Mucosa of descending colon (tissue), 3 donors: ENCODE results near the gene THG1L. TPM values are rescaled to one million over a fixed set of nuclear protein-coding genes. Genes with fewer than 3 reads are reported as not detected.
"Not testable (repeated sequence)": the region's sequence is repeated elsewhere in the genome, so short reads cannot be mapped to it uniquely, and the experiment has no call there.

Source experiments
- ATAC-seq: fragments of 200-7000 bp; cut with Tn5 transposase; one replicate; pipeline ENCODE4 v1.9.1; 2020; ENCODE audit warnings: mild to moderate bottlenecking, moderate library complexity
- DNase-seq, 3 donors: peaks; one replicate each; pipeline ENCODE4 v3.0.0-alpha.2; 2020
- H3K36me3 ChIP-seq: fragments of 200-600 bp; one replicate; pipeline ENCODE4 v1.8.0; 2021; ENCODE audit warnings: low read depth, mild to moderate bottlenecking
- H3K4me1 ChIP-seq: fragments of 200-600 bp; one replicate; pipeline ENCODE4 v1.8.0; 2021; ENCODE audit warnings: low read depth, mild to moderate bottlenecking
- H3K4me3 ChIP-seq: fragments of 200-600 bp; one replicate; pipeline ENCODE4 v1.8.0; 2021; ENCODE audit warnings: mild to moderate bottlenecking
- H3K9me3 ChIP-seq: fragments of 200-600 bp; one replicate; pipeline ENCODE4 v1.8.0; 2021; ENCODE audit warnings: mild to moderate bottlenecking
- intact Hi-C, 2 donors: fragments of 100-400 bp; cut with DNase I in 1 of 2; cut with micrococcal nuclease in 1 of 2; formaldehyde crosslinking; loops; one replicate each; pipeline versions ENCODE4 v1.11.0 to v1.11.1; 2022; cut with DNase I, micrococcal nuclease
- long read RNA-seq, 2 donors: library from polyadenylated mRNA; unstranded; transcript quantifications; one replicate each; pipeline ENCODE4 v2.0.0, GENCODE V29; 2019 to 2021
- total RNA-seq, 3 donors: library from RNA; stranded (reverse); fragmentation: NEBNext Ultra II Directional in 2 of 3; extraction: Animal tissue kit (Norgen Biotek cat#: 25700) in 2 of 3; gene quantifications; one replicate each; pipeline versions ENCODE4 v1.2.1 to v1.2.4, GENCODE V29; 2021 to 2023
- TF ChIP-seq, protein P1 (sequence below): fragments of 200-600 bp; IDR thresholded peaks from one replicate; pipeline ENCODE4 v1.8.0; 2022; ENCODE audit warnings: antibody characterized with exemption, mild to moderate bottlenecking
- donor health status: DM: no; HTN: no; CAD: no; lungs with moderate emphysema.
- donor health status: DM: no; HTN: no; CAD: no.
- donor health status: DM: no; HTN: yes; CAD: no.

Gene THG1L
- total RNA-seq = 10 to 100 TPM; 14.0 to 22.0 (median 14.5) TPM
- long read RNA-seq, donor 1, transcript THG1L-201 (6 exons, 3,107 nt) = major isoform, 27 of 30 reads
- long read RNA-seq, donor 1, partial matches to known transcripts = 0 of 30 reads
- long read RNA-seq, donor 1, other reads (novel, unspliced or antisense) = 3 of 30 reads
- long read RNA-seq, donor 2, transcript THG1L-201 (6 exons, 3,107 nt) = major isoform, 20 of 21 reads
- long read RNA-seq, donor 2, partial matches to known transcripts = 0 of 21 reads
- long read RNA-seq, donor 2, other reads (novel, unspliced or antisense) = 1 of 21 reads

- no peaks in the 10 kb centered on the region for H3K9me3 ChIP-seq
- no peaks in the 10 kb centered on the region for H3K36me3 ChIP-seq
- ATAC-seq (peak; percentile 98), DNase-seq (peak; percentile 99 to 100 (median 99))
- H3K4me3 ChIP-seq = peak within 1 kb of the TSS; percentile 50
- H3K4me1 ChIP-seq = peaks cover 9% of the 10 kb centered on the region
- intact Hi-C loops = no loop called here
- TF ChIP-seq, protein P1, sequence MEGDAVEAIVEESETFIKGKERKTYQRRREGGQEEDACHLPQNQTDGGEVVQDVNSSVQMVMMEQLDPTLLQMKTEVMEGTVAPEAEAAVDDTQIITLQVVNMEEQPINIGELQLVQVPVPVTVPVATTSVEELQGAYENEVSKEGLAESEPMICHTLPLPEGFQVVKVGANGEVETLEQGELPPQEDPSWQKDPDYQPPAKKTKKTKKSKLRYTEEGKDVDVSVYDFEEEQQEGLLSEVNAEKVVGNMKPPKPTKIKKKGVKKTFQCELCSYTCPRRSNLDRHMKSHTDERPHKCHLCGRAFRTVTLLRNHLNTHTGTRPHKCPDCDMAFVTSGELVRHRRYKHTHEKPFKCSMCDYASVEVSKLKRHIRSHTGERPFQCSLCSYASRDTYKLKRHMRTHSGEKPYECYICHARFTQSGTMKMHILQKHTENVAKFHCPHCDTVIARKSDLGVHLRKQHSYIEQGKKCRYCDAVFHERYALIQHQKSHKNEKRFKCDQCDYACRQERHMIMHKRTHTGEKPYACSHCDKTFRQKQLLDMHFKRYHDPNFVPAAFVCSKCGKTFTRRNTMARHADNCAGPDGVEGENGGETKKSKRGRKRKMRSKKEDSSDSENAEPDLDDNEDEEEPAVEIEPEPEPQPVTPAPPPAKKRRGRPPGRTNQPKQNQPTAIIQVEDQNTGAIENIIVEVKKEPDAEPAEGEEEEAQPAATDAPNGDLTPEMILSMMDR = no peak
These were observed at the start of gene THG1L for GRCh38 chr5:157731272-157732129. Gene THG1L, plus strand, starts transcription at chr5:157731420. Its CDS starts 21 bp downstream, at chr5:157731441.

DNA sequence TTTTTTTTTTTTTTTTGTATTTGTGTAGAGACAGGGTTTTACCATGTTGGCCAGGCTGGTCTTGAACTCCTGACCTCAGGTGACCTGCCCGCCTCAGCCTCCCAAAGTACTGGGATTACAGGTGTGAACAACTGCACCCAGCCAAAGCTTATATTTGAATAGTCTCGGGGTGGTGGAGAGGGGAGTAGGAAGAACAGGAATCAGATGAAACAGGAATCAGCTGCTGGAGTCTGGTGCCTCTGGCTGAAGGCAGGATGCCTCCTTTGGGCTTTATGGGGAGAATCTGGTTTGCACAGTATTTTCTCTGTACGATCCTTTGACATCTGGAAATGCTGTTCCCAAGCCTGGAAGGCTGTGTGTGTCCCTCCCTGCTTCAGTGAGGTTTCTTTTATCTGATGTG, 49.0 kb upstream of the THG1L start:
- DNase-seq = no peak
- TF ChIP-seq, protein P1 = no peak
- Histone ChIP-seq H3K4me3 (no peak overlapping the region), H3K9me3 (no peaks in the 10 kb centered on the region), H3K4me1 (no peaks in the 10 kb centered on the region), H3K36me3 (no peaks in the 10 kb centered on the region)
- intact Hi-C loops = no loop called here
- no peak for ATAC-seq

DNA sequence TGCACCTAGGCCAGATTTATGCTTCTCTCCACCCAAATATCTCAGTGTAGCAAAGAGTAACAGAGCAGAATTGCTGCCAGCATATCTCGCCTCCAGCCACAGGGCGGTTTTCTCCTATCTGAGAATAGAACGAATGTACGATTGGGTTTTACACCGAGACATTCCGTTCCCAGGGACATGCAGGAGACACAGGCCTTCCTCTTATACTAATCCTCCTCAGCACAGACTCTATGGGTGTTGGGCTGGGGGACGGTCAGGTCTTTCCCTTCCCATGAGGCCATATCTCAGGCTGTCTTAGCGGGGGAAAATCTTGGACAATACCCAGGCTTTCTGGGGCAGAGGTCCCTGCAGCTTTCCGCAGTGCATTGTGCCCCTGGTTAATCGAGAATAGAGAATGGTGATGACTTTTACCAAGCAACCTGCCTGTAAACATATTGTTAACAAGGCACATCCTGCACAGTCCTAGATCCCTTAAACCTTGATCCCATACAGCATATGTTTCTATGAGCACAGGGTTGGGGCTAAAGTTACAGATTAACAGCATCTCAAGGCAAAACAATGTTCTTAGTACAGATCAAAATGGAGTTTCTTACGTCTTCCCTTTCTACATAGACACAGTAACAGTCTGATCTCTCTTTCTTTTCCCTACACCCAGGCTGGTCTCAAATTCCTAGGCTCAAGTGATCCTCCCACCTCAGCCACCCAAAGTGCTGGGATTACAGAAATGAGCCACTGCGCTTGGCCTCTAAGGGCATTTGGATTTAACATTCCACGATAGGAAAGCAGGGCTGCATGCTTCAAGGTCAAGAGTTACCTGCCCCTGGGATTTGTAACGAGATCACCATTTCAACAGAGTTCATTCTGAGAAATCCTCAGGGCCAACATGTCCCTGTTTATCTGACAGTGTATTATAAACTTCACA, 44.7 kb upstream of the THG1L start:
- ATAC-seq, H3K4me1 ChIP-seq, intact Hi-C loops, H3K4me3 ChIP-seq, DNase-seq, H3K9me3 ChIP-seq, H3K36me3 ChIP-seq: not testable (repeated sequence)

GRCh38 chr5:157687198-157687554, 44.0 kb upstream of the THG1L start:
- intact Hi-C loops = no loop called here
- H3K4me1 ChIP-seq = no peaks in the 10 kb centered on the region
- DNase-seq (no peak), ATAC-seq (no peak)
- TF ChIP-seq, protein P1 = no peak
- no peak overlapping the region for H3K4me3 ChIP-seq
- no peaks in the 10 kb centered on the region for H3K9me3 ChIP-seq
- H3K36me3 ChIP-seq = no peaks in the 10 kb centered on the region

DNA sequence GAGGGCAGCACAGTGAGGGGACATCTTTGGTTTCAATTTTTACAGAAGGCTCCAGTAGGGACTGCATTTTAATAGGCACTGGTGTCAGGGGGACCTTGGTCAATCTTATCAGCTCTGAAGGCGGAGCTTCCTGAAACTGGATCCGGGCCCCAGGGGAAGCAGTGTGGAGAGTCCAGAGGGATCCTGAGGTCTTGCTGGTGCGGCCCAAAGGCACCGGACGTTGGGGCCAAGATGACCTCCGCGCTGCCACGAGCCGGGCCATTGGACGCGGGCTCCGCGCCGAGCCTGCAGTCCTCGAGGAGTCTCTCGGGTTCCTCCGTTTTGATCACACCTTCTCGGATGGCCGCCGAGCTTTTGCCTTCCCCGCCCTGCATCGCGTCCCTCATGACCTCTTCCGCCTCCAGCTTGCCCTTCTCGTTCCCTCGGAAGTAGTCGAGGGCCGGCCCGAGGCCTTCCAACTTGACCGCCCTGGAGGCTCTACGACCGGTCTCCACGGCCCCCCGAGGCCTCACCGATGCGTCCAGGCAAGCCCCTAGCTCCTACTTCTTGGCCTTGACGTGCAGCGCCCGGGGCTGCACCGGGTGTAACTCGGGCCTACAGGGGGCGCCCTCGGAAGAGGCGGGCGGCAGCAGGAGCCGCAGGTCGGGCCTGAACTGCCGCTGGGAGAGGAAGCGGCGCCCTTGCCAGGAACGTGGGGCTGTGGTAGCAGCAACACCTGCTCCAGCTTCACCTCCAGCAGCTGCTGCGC, 41.1 kb upstream of the THG1L start:
- Histone ChIP-seq H3K9me3 (no peaks in the 10 kb centered on the region), H3K36me3 (no peaks in the 10 kb centered on the region), H3K4me1 (no peaks in the 10 kb centered on the region), H3K4me3 (no peak overlapping the region)
- intact Hi-C loops = no loop called here
- peak in 1 of 3 donors; percentile 48 for DNase-seq
- no peak for ATAC-seq
- TF ChIP-seq, protein P1 = no peak
